ENCODE results near the gene MRGPRF.

Gene MRGPRF

GRCh38 chr11:68963779-68964178, 49.3 kb downstream of the MRGPRF start:
- no peak for DNase-seq (ENCODE audit: low read depth in 2 of 2)

- DNase-seq (ENCODE audit: low read depth in 2 of 2): no peak
These were observed 50.4 kb downstream of the MRGPRF start for GRCh38 chr11:68962527-68963250.

- DNase-seq (ENCODE audit: low read depth in 2 of 2): no peak
These were observed 51.8 kb downstream of the MRGPRF start for GRCh38 chr11:68961245-68961644.

GRCh38 chr11:68960294-68961071, 52.6 kb downstream of the MRGPRF start:
- DNase-seq (ENCODE audit: low read depth in 2 of 2): no peak

GRCh38 chr11:68959465-68960293, 53.4 kb downstream of the MRGPRF start:
- no peak for DNase-seq (ENCODE audit: low read depth in 2 of 2)

- DNase-seq (ENCODE audit: low read depth in 2 of 2): no peak
These were observed 54.8 kb downstream of the MRGPRF start for GRCh38 chr11:68958211-68958610.

GRCh38 chr11:68956547-68957254, 56.3 kb downstream of the MRGPRF start:
- no peak for DNase-seq (ENCODE audit: low read depth in 2 of 2)

- DNase-seq (ENCODE audit: low read depth in 2 of 2): no peak
These were observed 56.9 kb downstream of the MRGPRF start for GRCh38 chr11:68956142-68956541.

- no peak for DNase-seq (ENCODE audit: low read depth in 2 of 2)
These were observed 57.5 kb downstream of the MRGPRF start for GRCh38 chr11:68955607-68955958.

- DNase-seq (ENCODE audit: low read depth in 2 of 2): no peak
These were observed 58.0 kb downstream of the MRGPRF start for GRCh38 chr11:68954836-68955606.

All from stimulated activated CD8-positive, alpha-beta memory T cell treated with anti-CD3 and anti-CD28 coated beads, Interleukin-15, amount 100 ng/mL, for 4 hours (primary cell).